A549 (cell line): ENCODE measurements around the gene ZNRF4.

Source experiments
- CTCF ChIP-seq: fragments of >200 bp; sonication (Bioruptor Twin); formaldehyde crosslinking; IDR thresholded peaks from 3 replicates; pipeline ENCODE4 v1.5.1; 2016
- REST ChIP-seq: fragments of 200-600 bp; sonication (generic); IDR thresholded peaks from 2 replicates; pipeline ENCODE4 v1.6.1; 2016; ENCODE audit warnings: antibody characterized with exemption, mild to moderate bottlenecking, moderate library complexity

GRCh38 chr19:5423567-5424125, 31.6 kb upstream of the ZNRF4 start:
- TF ChIP-seq CTCF = no peak
- no peak for TF ChIP-seq REST
